ENCODE results near the gene NKD1.

- no peak for TF ChIP-seq CTCF (IDR thresholded peaks at IDR 0.05)
- TF ChIP-seq POLR2A (IDR thresholded peaks at IDR 0.05; ENCODE audit: low read depth) = no peak
Measured at GRCh38 chr16:50695017-50696000, 147.1 kb downstream of the NKD1 start.
